HS-5 (cell line): ENCODE results near the gene TTC12.

ENCODE experiments used
- DNase-seq: peaks from one replicate; pipeline ENCODE4 v3.0.0-alpha.2; 2012; ENCODE audit warnings: low read depth

TTC12 gene

GRCh38 chr11:113331441-113331840, 17.1 kb downstream of the TTC12 start:
- no peak for DNase-seq

GRCh38 chr11:113332023-113332422, 17.6 kb downstream of the TTC12 start:
- no peak for DNase-seq

DNA sequence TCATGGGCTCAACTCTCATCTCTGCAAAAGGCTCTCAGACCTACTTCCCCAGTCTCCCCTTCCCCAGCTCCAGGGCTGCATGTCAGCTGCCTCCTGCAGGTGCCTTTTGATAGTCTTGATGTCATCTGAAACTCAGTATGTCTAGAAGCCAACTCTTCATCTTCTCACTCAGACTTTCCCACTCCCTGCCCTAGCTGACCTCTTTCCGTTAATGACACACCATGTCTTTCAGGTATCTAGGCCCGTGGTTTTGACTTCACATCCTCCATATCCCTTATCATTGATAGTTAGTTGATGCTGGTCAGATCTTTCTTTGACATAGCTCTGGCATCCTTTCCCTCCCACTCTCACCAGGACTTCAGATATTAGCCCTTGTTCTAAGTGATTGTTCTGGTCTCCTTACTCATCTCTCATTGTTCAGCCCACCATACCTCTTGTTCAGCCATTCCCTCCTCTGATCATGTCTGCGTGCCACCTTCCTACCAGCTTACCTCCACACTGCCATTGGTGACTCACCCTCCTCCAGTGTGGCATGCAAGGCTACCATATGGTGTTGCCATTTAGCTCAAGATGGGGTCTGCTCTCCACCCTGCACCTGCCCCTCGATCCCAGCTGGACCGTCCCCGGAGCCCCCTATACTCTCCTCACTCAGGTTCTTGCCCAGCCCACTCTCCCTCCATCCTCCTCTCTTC, 18.4 kb downstream of the TTC12 start:
- DNase-seq: no peak

DNA sequence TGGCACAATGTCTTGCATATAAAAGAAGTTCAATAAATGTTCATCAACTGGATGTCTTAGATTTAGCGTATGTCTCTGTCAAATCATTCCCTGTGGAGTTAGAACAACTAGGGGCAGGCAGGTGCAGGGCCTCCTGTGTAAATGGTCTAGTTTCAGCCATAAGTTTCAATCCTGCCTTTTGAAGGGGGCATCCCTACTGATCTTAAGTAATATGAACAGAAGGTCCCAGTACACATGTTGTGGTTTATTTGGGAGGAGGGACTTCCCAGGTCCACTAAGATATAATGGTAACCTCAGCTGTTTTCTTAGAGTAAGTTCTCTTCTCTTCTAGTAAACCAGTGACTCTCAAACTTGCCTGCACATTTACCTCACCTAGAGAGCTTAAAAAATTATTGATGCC, 19.8 kb downstream of the TTC12 start:
- no peak for DNase-seq

GRCh38 chr11:113338730-113339129, 24.3 kb downstream of the TTC12 start:
- DNase-seq: no peak

GRCh38 chr11:113339929-113340589, 25.7 kb downstream of the TTC12 start:
- no peak for DNase-seq

- DNase-seq: no peak
These were observed 27.2 kb downstream of the TTC12 start for GRCh38 chr11:113341388-113342165.

- DNase-seq: no peak
These were observed 31.6 kb downstream of the TTC12 start for GRCh38 chr11:113345978-113346377.

DNA sequence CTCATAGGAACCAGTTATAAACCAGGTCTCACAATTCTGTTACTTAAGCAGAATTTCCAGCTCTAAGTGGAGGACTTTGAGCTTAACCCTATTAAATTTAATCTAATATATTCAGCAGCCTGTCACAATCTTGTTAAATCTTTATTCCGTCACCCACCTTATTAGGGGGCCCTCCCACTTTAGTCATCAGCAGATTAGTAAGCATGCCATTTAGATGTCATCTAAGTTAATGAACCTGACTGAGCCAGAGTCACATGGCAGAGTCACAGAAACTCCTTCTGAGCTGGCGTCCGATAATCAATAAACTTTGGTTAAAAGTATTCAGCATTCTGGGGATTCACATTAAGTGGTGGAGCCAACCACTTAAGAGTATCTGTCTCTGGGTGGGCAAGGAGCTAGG, 35.1 kb downstream of the TTC12 start:
- no peak for DNase-seq

- DNase-seq: no peak
These were observed 36.1 kb downstream of the TTC12 start for GRCh38 chr11:113350336-113351067.

GRCh38 chr11:113351068-113351450, 36.7 kb downstream of the TTC12 start:
- DNase-seq: no peak

GRCh38 chr11:113351480-113351879, 37.1 kb downstream of the TTC12 start:
- no peak for DNase-seq

DNA sequence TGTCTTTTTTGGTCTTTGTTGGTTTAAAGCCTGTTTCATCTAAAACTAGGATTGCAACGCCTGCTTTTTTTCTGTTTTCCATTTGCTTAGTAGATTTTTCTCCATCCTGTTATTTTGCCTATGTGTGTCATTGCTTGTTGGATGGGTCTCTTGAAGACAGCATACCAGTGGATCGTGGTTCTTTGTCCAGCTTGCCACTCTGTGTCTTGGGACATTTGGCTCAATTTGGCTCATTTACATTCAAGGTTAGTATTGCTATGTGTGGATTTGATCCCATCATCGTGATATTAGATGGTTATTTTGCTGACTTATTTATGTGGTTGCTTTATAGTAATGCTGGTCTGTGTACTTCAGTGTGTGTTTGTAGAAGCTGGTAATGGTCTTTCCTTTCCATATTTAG, 41.8 kb downstream of the TTC12 start:
- no peak for DNase-seq

- DNase-seq: no peak
These were observed 49.0 kb downstream of the TTC12 start for GRCh38 chr11:113363406-113363805.

DNA sequence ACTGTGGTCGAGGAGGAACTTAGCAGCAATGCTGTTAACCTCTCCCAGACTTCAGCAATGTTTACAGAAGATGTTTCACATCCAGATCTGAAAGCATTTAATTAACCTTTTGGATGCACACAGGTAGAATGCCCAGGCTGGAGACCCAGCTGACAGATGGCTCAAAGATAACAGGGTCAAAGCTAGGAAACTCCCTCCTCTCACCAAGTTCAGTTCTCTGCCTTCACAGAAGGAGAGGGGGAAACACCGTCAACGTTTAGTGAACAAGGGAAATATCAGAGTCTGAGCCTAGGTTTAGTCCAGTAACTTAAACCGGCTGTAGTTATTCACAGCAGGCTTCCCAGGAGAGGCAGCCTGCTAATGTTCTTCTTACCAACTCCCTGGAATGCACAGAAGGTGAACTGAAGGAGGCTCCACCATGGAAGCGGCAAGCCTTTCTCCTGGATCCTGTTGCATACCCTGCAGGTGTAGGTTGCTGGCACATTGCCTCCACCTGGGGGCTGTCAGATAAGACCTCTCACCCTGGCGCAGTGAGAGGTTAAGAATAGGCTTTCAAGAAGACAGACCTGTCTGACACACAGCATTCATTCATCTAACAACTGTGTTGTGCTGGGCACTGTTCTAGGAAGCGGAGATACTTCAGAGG, 49.7 kb downstream of the TTC12 start:
- DNase-seq: no peak

- DNase-seq: no peak
These were observed 51.5 kb downstream of the TTC12 start for GRCh38 chr11:113365895-113366294.

- DNase-seq: no peak
These were observed 55.0 kb downstream of the TTC12 start for GRCh38 chr11:113369411-113369810.

- no peak for DNase-seq
These were observed 56.3 kb downstream of the TTC12 start for GRCh38 chr11:113370634-113371033.

DNA sequence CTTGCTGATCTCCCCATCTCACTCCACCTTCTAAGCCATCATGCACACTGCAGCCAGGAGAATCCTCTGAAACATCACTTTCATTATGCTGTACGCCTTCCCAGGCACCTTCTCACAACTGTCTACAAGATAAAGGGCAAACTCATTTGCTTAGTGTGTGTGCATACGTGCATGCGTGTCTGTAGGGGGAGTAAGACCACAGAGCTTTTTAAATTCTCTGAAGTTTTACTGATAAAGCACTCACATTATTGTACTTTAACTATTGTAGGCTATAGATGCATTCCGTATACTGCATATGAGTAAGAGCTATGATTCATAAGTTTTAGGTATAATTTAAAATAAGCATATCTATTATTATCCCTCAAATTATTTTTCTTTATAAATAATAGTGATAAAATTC, 57.9 kb downstream of the TTC12 start:
- DNase-seq: no peak

- DNase-seq: peak; percentile 56
These were observed 58.9 kb downstream of the TTC12 start for GRCh38 chr11:113373306-113373705.

- DNase-seq: no peak
These were observed 59.7 kb downstream of the TTC12 start for GRCh38 chr11:113373981-113374560.

GRCh38 chr11:113375402-113375801, 61.0 kb downstream of the TTC12 start:
- DNase-seq: no peak
